ENCODE measurements around the gene PRXL2A.

DNA sequence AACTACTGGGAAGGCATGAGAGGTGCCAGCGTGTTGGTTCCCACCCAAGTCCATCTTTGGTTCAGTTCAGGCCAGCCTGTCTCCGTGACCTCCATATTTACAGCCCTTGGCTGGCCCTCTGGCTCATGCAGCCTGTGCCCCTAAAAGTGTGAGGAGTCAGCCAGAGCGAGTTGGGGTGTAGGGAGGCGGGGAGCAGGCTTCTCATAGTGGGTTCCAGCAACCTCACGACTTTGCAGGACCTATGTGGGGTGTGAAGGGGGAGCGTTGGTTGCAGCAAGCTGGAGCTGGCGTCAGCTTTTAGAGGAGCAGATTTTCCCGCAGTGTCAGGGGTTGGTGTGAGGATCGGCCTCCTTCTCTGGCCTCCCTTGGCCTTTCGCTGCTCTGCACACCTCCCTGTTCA, 55.5 kb downstream of the PRXL2A start:
- TF ChIP-seq, protein P1, sequence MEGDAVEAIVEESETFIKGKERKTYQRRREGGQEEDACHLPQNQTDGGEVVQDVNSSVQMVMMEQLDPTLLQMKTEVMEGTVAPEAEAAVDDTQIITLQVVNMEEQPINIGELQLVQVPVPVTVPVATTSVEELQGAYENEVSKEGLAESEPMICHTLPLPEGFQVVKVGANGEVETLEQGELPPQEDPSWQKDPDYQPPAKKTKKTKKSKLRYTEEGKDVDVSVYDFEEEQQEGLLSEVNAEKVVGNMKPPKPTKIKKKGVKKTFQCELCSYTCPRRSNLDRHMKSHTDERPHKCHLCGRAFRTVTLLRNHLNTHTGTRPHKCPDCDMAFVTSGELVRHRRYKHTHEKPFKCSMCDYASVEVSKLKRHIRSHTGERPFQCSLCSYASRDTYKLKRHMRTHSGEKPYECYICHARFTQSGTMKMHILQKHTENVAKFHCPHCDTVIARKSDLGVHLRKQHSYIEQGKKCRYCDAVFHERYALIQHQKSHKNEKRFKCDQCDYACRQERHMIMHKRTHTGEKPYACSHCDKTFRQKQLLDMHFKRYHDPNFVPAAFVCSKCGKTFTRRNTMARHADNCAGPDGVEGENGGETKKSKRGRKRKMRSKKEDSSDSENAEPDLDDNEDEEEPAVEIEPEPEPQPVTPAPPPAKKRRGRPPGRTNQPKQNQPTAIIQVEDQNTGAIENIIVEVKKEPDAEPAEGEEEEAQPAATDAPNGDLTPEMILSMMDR (IDR thresholded peaks at IDR 0.05) = no peak
- TF ChIP-seq POLR2A (IDR thresholded peaks at IDR 0.05) = no peak
